SK-N-SH treated with all-trans-retinoic acid at 6 μM for 48 hours (cell line): ENCODE data around the gene SH3D21.

Experiments
- ARNTL ChIP-seq: fragments of 450-650 bp; formaldehyde crosslinking; IDR thresholded peaks from 2 replicates; pipeline ENCODE4 v1.5.0; 2020; ENCODE audit warnings: low read depth, mild to moderate bottlenecking, moderate library complexity, borderline replicate concordance
- TCF4 ChIP-seq: fragments of 250-450 bp; sonication (Bioruptor Pico); IDR thresholded peaks from 2 replicates; pipeline ENCODE4 v1.8.0; 2021; ENCODE audit warnings: mild to moderate bottlenecking, moderate library complexity, borderline replicate concordance
- ZFP30 ChIP-seq: fragments of 450-650 bp; formaldehyde crosslinking; IDR thresholded peaks from 2 replicates; pipeline ENCODE4 v1.5.0; 2022; ENCODE audit warnings: mild to moderate bottlenecking, moderate library complexity
- ZNF565 ChIP-seq: fragments of 450-650 bp; formaldehyde crosslinking; conservative IDR thresholded peaks from 2 replicates; pipeline ENCODE4 v1.5.0; 2020; ENCODE audit warnings: low read depth, mild to moderate bottlenecking, moderate library complexity
- ZNF70 ChIP-seq: fragments of 450-650 bp; formaldehyde crosslinking; IDR thresholded peaks from 2 replicates; pipeline ENCODE4 v1.5.0; 2020; ENCODE audit warnings: mild to moderate bottlenecking, moderate library complexity
- TF ChIP-seq, protein P1 (sequence below): fragments of 250-450 bp; sonication (Bioruptor Pico); IDR thresholded peaks from 2 replicates; pipeline ENCODE4 v1.5.1; 2020; ENCODE audit warnings: low read depth, mild to moderate bottlenecking, moderate library complexity

DNA sequence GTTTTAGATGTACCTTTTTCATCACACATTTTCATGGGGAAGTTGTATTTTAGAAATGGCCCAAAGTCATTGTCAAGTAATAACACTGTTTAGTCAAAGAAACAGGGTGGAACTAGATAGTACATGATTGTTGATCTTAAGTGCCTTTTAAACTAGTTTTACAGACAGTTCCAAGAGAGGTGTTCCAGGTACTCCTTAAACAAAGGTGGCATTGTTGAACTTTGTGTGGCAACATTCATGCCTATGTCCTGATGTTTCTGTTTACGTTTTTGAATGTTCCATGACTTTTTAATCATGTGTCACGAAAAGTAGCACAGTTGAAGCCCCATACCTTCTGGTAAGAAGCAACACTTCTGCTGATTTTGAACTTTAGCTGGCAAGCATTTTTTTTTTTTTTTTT lies 9.1 kb upstream of the SH3D21 start:
- no peak for TF ChIP-seq ZNF565 (CRISPR knock-in tag)
- no peak for TF ChIP-seq ARNTL (CRISPR knock-in tag)
- TF ChIP-seq, protein P1, sequence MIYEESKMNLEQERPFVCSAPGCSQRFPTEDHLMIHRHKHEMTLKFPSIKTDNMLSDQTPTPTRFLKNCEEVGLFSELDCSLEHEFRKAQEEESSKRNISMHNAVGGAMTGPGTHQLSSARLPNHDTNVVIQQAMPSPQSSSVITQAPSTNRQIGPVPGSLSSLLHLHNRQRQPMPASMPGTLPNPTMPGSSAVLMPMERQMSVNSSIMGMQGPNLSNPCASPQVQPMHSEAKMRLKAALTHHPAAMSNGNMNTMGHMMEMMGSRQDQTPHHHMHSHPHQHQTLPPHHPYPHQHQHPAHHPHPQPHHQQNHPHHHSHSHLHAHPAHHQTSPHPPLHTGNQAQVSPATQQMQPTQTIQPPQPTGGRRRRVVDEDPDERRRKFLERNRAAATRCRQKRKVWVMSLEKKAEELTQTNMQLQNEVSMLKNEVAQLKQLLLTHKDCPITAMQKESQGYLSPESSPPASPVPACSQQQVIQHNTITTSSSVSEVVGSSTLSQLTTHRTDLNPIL (CRISPR knock-in tag): no peak
- no peak for TF ChIP-seq ZNF70 (CRISPR knock-in tag)
- no peak for TF ChIP-seq TCF4 (CRISPR knock-in tag)
- no peak for TF ChIP-seq ZFP30 (CRISPR knock-in tag)
